SK-N-SH (cell line): Measurements from ENCODE around the gene SCNN1G. TPM values are rescaled to one million over a fixed set of nuclear protein-coding genes. Genes with fewer than 3 reads are reported as not detected.

Experiments
- CTCF ChIA-PET: fragments of 300-600, 350-600 bp; formaldehyde crosslinking; extraction: SDS; loops from one replicate; lab custom pipeline; 2021; lab: Yijun Ruan, JAX
- POLR2A ChIA-PET: fragments of 350-600 bp; sonication (Branson Sonifier 250); formaldehyde crosslinking; extraction: SDS; loops from one replicate; lab custom pipeline; 2020; ENCODE audit warnings: antibody characterized with exemption, inconsistent platforms; lab: Yijun Ruan, JAX
- DNase-seq: peaks from one replicate; pipeline ENCODE4 v3.0.0; 2012
- H2AFZ ChIP-seq: fragments of 200-600 bp; sonication (generic); 2 replicates; pipeline ENCODE4 v1.8.1; 2016; ENCODE audit warnings: antibody characterized with exemption, mild to moderate bottlenecking, low read depth
- H3F3A ChIP-seq: fragments of 200-600 bp; sonication (generic); replicated peaks from 2 replicates; pipeline ENCODE3; 2016; ENCODE audit warnings: antibody characterized with exemption, mild to moderate bottlenecking; ENCODE audit not compliant: insufficient read depth
- H3K27ac ChIP-seq, 2 experiments: fragments of 200-500 bp in 1 of 2; fragments of 200-600 bp in 1 of 2; sonication (Bioruptor generic) in 1 of 2; sonication (generic), shearing (Covaris generic) in 1 of 2; 2 replicates each; pipeline versions ENCODE4 v1.5.1 to v1.6.1; 2014 to 2016; ENCODE audit warnings: low read depth in 2 of 2, inconsistent platforms in 1 of 2, low read length in 1 of 2, mild to moderate bottlenecking in 1 of 2, mixed read lengths in 1 of 2
- H3K27me3 ChIP-seq: fragments of 200-600 bp; sonication (generic), shearing (Covaris generic); 2 replicates; pipeline ENCODE4 v1.6.1; 2016; ENCODE audit warnings: mixed run types; ENCODE audit not compliant: insufficient read depth
- H3K36me3 ChIP-seq, 2 experiments: fragments of 200-500 bp in 1 of 2; fragments of 200-600 bp in 1 of 2; sonication (Bioruptor generic) in 1 of 2; sonication (generic) in 1 of 2; replicated peaks in 1 of 2; 2 replicates each; pipeline versions ENCODE3 to v1.5.1; 2014 to 2016; ENCODE audit warnings: low read length in 1 of 2, mild to moderate bottlenecking in 1 of 2; ENCODE audit not compliant: insufficient read depth in 2 of 2, control insufficient read depth in 1 of 2
- H3K4me1 ChIP-seq, 2 experiments: fragments of 200-500 bp in 1 of 2; fragments of 200-600 bp in 1 of 2; sonication (Bioruptor generic) in 1 of 2; sonication (generic), shearing (Covaris generic) in 1 of 2; 2 replicates each; pipeline versions ENCODE4 v1.5.1 to v1.6.1; 2014 to 2016; ENCODE audit warnings: low read depth in 1 of 2, low read length in 1 of 2, mixed run types in 1 of 2; ENCODE audit not compliant: insufficient read depth in 2 of 2, control insufficient read depth in 1 of 2
- H3K4me2 ChIP-seq: fragments of 200-600 bp; sonication (generic), shearing (Covaris generic); 2 replicates; pipeline ENCODE4 v1.6.1; 2017; ENCODE audit warnings: mixed run types
- H3K4me3 ChIP-seq, 2 experiments: fragments of 200-500 bp in 1 of 2; fragments of 200-600 bp in 1 of 2; sonication (Bioruptor generic) in 1 of 2; sonication (generic), shearing (Covaris generic) in 1 of 2; 2 replicates each; pipeline versions ENCODE4 v1.5.1 to v1.8.1; 2014 to 2016; ENCODE audit warnings: low read depth in 2 of 2, inconsistent platforms in 1 of 2, low read length in 1 of 2, mild to moderate bottlenecking in 1 of 2, mixed read lengths in 1 of 2, moderate library complexity in 1 of 2
- H3K79me2 ChIP-seq: fragments of 200-600 bp; sonication (generic); 2 replicates; pipeline ENCODE4 v1.8.1; 2017; ENCODE audit warnings: mild to moderate bottlenecking; ENCODE audit not compliant: insufficient read depth
- H3K9ac ChIP-seq: fragments of 200-600 bp; sonication (generic); 2 replicates; pipeline ENCODE4 v1.6.1; 2017; ENCODE audit warnings: mixed run types
- H3K9me2 ChIP-seq: fragments of 200-600 bp; sonication (generic); 2 replicates; pipeline ENCODE4 v1.6.1; 2017; ENCODE audit warnings: mixed run types
- H3K9me3 ChIP-seq: fragments of 200-600 bp; sonication (generic); 2 replicates; pipeline ENCODE4 v1.6.1; 2017; ENCODE audit warnings: mixed run types, mild to moderate bottlenecking, moderate library complexity
- H4K20me1 ChIP-seq: fragments of 200-600 bp; sonication (generic); 2 replicates; pipeline ENCODE4 v1.6.1; 2017; ENCODE audit warnings: mild to moderate bottlenecking, mixed run types; ENCODE audit not compliant: insufficient read depth
- CHD2 ChIP-seq: fragments of 150-350 bp; IDR thresholded peaks from 2 replicates; pipeline ENCODE4 v1.6.1; 2018; ENCODE audit warnings: low read length; ENCODE audit not compliant: partially characterized antibody
- ELF1 ChIP-seq: IDR thresholded peaks from 2 replicates; pipeline ENCODE4 v1.4.0; 2012
- EP300 ChIP-seq, 2 experiments: IDR thresholded peaks; 2 replicates each; pipeline versions ENCODE4 v1.4.0 to v1.6.1; 2012; ENCODE audit warnings: borderline replicate concordance in 1 of 2, low read depth in 1 of 2, low read length in 1 of 2
- EZH2phosphoT487 ChIP-seq: fragments of 200-600 bp; sonication (generic); IDR thresholded peaks from 2 replicates; pipeline ENCODE4 v1.6.1; 2017; ENCODE audit warnings: low read depth, mixed run types, mild to moderate bottlenecking, antibody characterized with exemption, moderate library complexity, borderline replicate concordance
- GABPA ChIP-seq: IDR thresholded peaks from 2 replicates; pipeline ENCODE4 v1.4.0; 2012; ENCODE audit warnings: low read depth, mild to moderate bottlenecking
- MEF2A ChIP-seq: IDR thresholded peaks from 2 replicates; pipeline ENCODE4 v1.4.0; 2012; ENCODE audit warnings: low read depth, borderline replicate concordance
- NFIC ChIP-seq: IDR thresholded peaks from 2 replicates; pipeline ENCODE4 v1.4.0; 2012; ENCODE audit warnings: borderline replicate concordance
- NRF1 ChIP-seq: IDR thresholded peaks from 2 replicates; pipeline ENCODE4 v1.6.1; 2012; ENCODE audit warnings: low read depth, mild to moderate bottlenecking, low read length
- POLR2AphosphoS5 ChIP-seq: IDR thresholded peaks from 2 replicates; pipeline ENCODE4 v1.6.1; 2012; ENCODE audit warnings: low read depth, low read length
- RAD21 ChIP-seq: IDR thresholded peaks from 2 replicates; pipeline ENCODE4 v1.6.1; 2012; ENCODE audit warnings: mild to moderate bottlenecking, low read length
- RCOR1 ChIP-seq: fragments of 150-350 bp; IDR thresholded peaks from 2 replicates; pipeline ENCODE4 v1.6.1; 2017; ENCODE audit warnings: antibody characterized with exemption, low read length
- REST ChIP-seq: IDR thresholded peaks from 2 replicates; pipeline ENCODE4 v1.6.1; 2012; ENCODE audit warnings: mild to moderate bottlenecking, low read depth, low read length, moderate library complexity
- RFX5 ChIP-seq: IDR thresholded peaks from 2 replicates; pipeline ENCODE4 v1.6.1; 2012; ENCODE audit warnings: mild to moderate bottlenecking, improper control_type of control experiment, low read length
- RXRA ChIP-seq: IDR thresholded peaks from 2 replicates; pipeline ENCODE4 v1.4.0; 2012; ENCODE audit warnings: low read depth, mild to moderate bottlenecking, borderline replicate concordance
- SIN3A ChIP-seq: IDR thresholded peaks from 2 replicates; pipeline ENCODE4 v1.6.1; 2012; ENCODE audit warnings: low read depth, mild to moderate bottlenecking, low read length, moderate library complexity, borderline replicate concordance
- SMC3 ChIP-seq: IDR thresholded peaks from 2 replicates; pipeline ENCODE4 v1.6.1; 2012; ENCODE audit warnings: low read depth, low read length, improper control_type of control experiment
- WGBS: methylation state at CpG from one replicate; pipeline ENCODE4 v1.1.6; 2017; ENCODE audit warnings: low lambda C conversion rate; 5-methylcytosine and 5-hydroxymethylcytosine counted together
- polyA plus RNA-seq, 3 experiments: library from polyadenylated mRNA; depleted of rRNA; stranded (reverse); fragments of >200 nt; gene quantifications; 2 replicates each; pipeline ENCODE4 v1.2.3, GENCODE V29; 2012
- TF ChIP-seq, protein P1 (sequence below): IDR thresholded peaks from 2 replicates; pipeline ENCODE4; 2012

The SCNN1G gene
- polyA plus RNA-seq, 1 of the 3 experiments (the other 2 are of a cell fraction) = not detected

GRCh38 chr16:23160082-23160481 is 22.5 kb upstream of the SCNN1G start:
- WGBS = 38% methylated on average over 4 of the region's 4 CpGs
- no peaks in the 10 kb centered on the region for H3K36me3 ChIP-seq
- CTCF ChIA-PET = interaction anchor here (0.7 to 1.9 kb wide), 4 partner anchors 22 to 276 kb away, joined by 3 to 8 read pairs (median 6); partner anchors contain the start of gene SCNN1G
- no peaks in the 10 kb centered on the region for H3F3A ChIP-seq
- H3K9ac ChIP-seq = no peak overlapping the region
- no peaks in the 10 kb centered on the region for H3K9me2 ChIP-seq
- no peak overlapping the region for H3K27ac ChIP-seq
- POLR2A ChIA-PET = no interaction called here
- H3K4me1 ChIP-seq = no peaks in the 10 kb centered on the region
- DNase-seq = no peak
- H3K9me3 ChIP-seq = no peaks in the 10 kb centered on the region
- no peaks in the 10 kb centered on the region for H3K79me2 ChIP-seq
- H3K4me2 ChIP-seq = no peak overlapping the region
- no peak overlapping the region for H2AFZ ChIP-seq
- TF ChIP-seq NRF1 (no peak), SMC3 (no peak), CHD2 (no peak)
- H4K20me1 ChIP-seq = no peaks in the 10 kb centered on the region
- no peaks in the 10 kb centered on the region for H3K27me3 ChIP-seq
- no peak overlapping the region for H3K4me3 ChIP-seq

DNA sequence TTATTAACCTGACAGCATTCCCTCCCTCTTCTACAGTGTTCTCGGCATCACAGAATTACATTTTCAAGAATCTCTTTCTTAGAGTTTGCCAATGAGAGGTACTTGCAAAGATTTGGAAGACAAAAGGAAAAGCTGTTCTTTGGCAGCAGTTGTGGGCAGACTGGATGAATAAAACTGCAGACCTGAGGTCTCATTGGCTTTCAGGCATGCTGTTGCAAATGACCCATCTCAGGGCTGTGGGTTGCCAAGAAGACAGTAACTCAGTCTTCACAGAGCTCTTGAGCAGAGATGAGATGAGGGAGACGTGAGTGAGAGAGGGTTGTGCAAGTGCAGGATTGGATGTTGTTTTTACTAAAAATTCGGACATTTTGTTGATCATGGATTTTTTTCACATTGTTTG is 22.0 kb upstream of the SCNN1G start:
- CTCF ChIA-PET = interaction anchor here (1.2 to 1.9 kb wide), 3 partner anchors 23 to 276 kb away, joined by 5 to 8 read pairs (median 6); partner anchors contain the start of gene SCNN1G

GRCh38 chr16:23163921-23164320 is 18.6 kb upstream of the SCNN1G start:
- H3K27ac ChIP-seq = no peak overlapping the region
- H3F3A ChIP-seq = no peaks in the 10 kb centered on the region
- no peaks in the 10 kb centered on the region for H3K27me3 ChIP-seq
- H3K9ac ChIP-seq = no peak overlapping the region
- H2AFZ ChIP-seq = no peak overlapping the region
- no peaks in the 10 kb centered on the region for H3K4me1 ChIP-seq
- ChIA-PET CTCF (interaction anchor here (1.2 kb wide), 1 partner anchor 19 kb away, joined by 3 read pairs; the partner anchor contains the start of gene SCNN1G), POLR2A (no interaction called here)
- 71% methylated on average over 2 of the region's 2 CpGs for WGBS
- DNase-seq = no peak
- no peaks in the 10 kb centered on the region for H3K79me2 ChIP-seq
- H3K4me3 ChIP-seq = no peak overlapping the region
- no peaks in the 10 kb centered on the region for H3K36me3 ChIP-seq
- H3K9me2 ChIP-seq = no peaks in the 10 kb centered on the region
- no peaks in the 10 kb centered on the region for H3K9me3 ChIP-seq
- no peaks in the 10 kb centered on the region for H4K20me1 ChIP-seq
- H3K4me2 ChIP-seq = no peak overlapping the region
- TF ChIP-seq NRF1 (no peak), SIN3A (no peak), POLR2AphosphoS5 (no peak), NFIC (no peak), RFX5 (no peak), MEF2A (no peak), EP300 (IDR thresholded peaks at IDR 0.05; ENCODE audit: borderline replicate concordance in 1 of 2, low read depth in 1 of 2, low read length in 1 of 2) (no peak), SMC3 (no peak), ELF1 (no peak), GABPA (no peak), RCOR1 (no peak), REST (no peak), EZH2phosphoT487 (no peak), RAD21 (no peak), RXRA (no peak)
- TF ChIP-seq, protein P1, sequence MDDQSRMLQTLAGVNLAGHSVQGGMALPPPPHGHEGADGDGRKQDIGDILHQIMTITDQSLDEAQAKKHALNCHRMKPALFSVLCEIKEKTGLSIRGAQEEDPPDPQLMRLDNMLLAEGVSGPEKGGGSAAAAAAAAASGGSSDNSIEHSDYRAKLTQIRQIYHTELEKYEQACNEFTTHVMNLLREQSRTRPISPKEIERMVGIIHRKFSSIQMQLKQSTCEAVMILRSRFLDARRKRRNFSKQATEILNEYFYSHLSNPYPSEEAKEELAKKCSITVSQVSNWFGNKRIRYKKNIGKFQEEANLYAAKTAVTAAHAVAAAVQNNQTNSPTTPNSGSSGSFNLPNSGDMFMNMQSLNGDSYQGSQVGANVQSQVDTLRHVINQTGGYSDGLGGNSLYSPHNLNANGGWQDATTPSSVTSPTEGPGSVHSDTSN = no peak

More for the DNA sequence above, 22.0 kb upstream of the SCNN1G start:
- Histone ChIP-seq H3K27ac (no peak overlapping the region), H3K4me3 (no peak overlapping the region), H3K27me3 (no peaks in the 10 kb centered on the region), H3K9me3 (no peaks in the 10 kb centered on the region), H3K79me2 (no peaks in the 10 kb centered on the region), H3K4me1 (no peaks in the 10 kb centered on the region), H3K9ac (no peak overlapping the region), H4K20me1 (no peaks in the 10 kb centered on the region), H3K36me3 (no peaks in the 10 kb centered on the region), H2AFZ (no peak overlapping the region), H3K4me2 (no peak overlapping the region), H3K9me2 (no peaks in the 10 kb centered on the region), H3F3A (no peaks in the 10 kb centered on the region)
- no peak for TF ChIP-seq ELF1
- DNase-seq = no peak
- POLR2A ChIA-PET = no interaction called here
- WGBS = 35% methylated on average over 3 of the region's 3 CpGs
